Heart right ventricle (tissue), 16 donors: ENCODE results near the gene IQGAP2. TPM values are rescaled to one million over a fixed set of nuclear protein-coding genes. Genes with fewer than 3 reads are reported as not detected.

Experiments used
- ATAC-seq, 8 donors: fragments of 200-7000 bp; cut with Tn5 transposase; one replicate each; pipeline ENCODE4 v1.9.1; 2020; ENCODE audit warnings: mild to moderate bottlenecking in 8 of 8, moderate library complexity in 8 of 8, moderate number of reproducible peaks in 1 of 8
- DNase-seq, 2 donors: peaks; one replicate each; pipeline ENCODE4 v3.0.0-alpha.2; 2020
- H3K27ac ChIP-seq, 10 donors: fragments of 200-600 bp; sonication (generic) in 2 of 10; one replicate each; pipeline versions ENCODE4 v1.5.0 to v1.8.0; 2020 to 2022; ENCODE audit warnings: mild to moderate bottlenecking in 3 of 10
- H3K27me3 ChIP-seq, 7 donors: fragments of 200-600 bp; one replicate each; pipeline ENCODE4 v1.8.0; 2021 to 2022; ENCODE audit warnings: mild to moderate bottlenecking in 2 of 7
- H3K36me3 ChIP-seq, 9 donors: fragments of 200-600 bp; sonication (generic) in 1 of 9; one replicate each; pipeline versions ENCODE4 v1.5.0 to v1.8.0; 2020 to 2022; ENCODE audit warnings: mild to moderate bottlenecking in 2 of 9
- H3K4me1 ChIP-seq, 9 donors: fragments of 200-600 bp; sonication (generic) in 1 of 9; one replicate each; pipeline versions ENCODE4 v1.5.0 to v1.8.0; 2020 to 2022; ENCODE audit warnings: mild to moderate bottlenecking in 4 of 9
- H3K4me3 ChIP-seq, 10 donors: fragments of 200-600 bp; sonication (generic) in 2 of 10; one replicate each; pipeline versions ENCODE4 v1.5.0 to v1.8.0; 2020 to 2022; ENCODE audit warnings: mild to moderate bottlenecking in 7 of 10, moderate library complexity in 2 of 10
- H3K9me3 ChIP-seq, 11 donors: fragments of 200-600 bp in 10 of 11; sonication (generic) in 2 of 11; one replicate each; pipeline versions ENCODE4 v1.5.0 to v1.8.0; 2013 to 2022; ENCODE audit warnings: mild to moderate bottlenecking in 2 of 11, control low read depth in 1 of 11, moderate library complexity in 1 of 11
- CTCF ChIP-seq, 9 donors: fragments of 200-600 bp; sonication (generic) in 2 of 9; IDR thresholded peaks; one replicate each; pipeline versions ENCODE4 v1.5.0 to v1.8.0; 2021 to 2022; ENCODE audit warnings: antibody characterized with exemption in 9 of 9, mild to moderate bottlenecking in 5 of 9, moderate library complexity in 1 of 9
- WGBS, 2 donors: extraction: QIAGEN DNeasy Blood & Tissue Kit; methylation state at CpG; one replicate each; pipeline ENCODE4 v1.1.7; 2013; ENCODE audit warnings: inconsistent platforms in 1 of 2; 5-methylcytosine and 5-hydroxymethylcytosine counted together
- intact Hi-C, 10 donors: fragments of 100-400 bp; cut with DNase I; formaldehyde crosslinking; loops; one replicate each; pipeline versions ENCODE4 v1.11.1 to v1.14.2; 2022
- polyA plus RNA-seq, 2 donors: library from polyadenylated mRNA; stranded (reverse); fragments of 200-250 nt; gene quantifications; one replicate each; pipeline ENCODE4 v1.2.3, GENCODE V29; 2013
- total RNA-seq, 10 donors: library from RNA; stranded (reverse); fragmentation: NEBNext Ultra II Directional in 3 of 10; extraction: Animal tissue kit (Norgen Biotek cat#: 25700) in 3 of 10; gene quantifications; one replicate each; pipeline versions ENCODE4 v1.2.1 to v1.2.4, GENCODE V29; 2021 to 2023
- donor health status: Arrhythmogenic right ventricular cardiomyopathy.
- donor health status: ischemic (EF 13 %, LVEDD 7.1; RV severe dilation, severe dysfunction).
- donor health status: healthy with polysubstance abuse.
- donor health status: DM: no; HTN: yes; CAD: no.
- donor health status: DM: no; HTN: no; CAD: no.
- donor health status: ischemic (EF 25% LVEDD 6.9; RV normal size, moderate dysfunction).
- donor health status: ischemic (EF 25% LVEDD 5.7; RV mildly dilated, moderate dysfunction).
- donor health status: healthy.
- donor health status: DM: yes; HTN: yes; CAD: no.
- donor health status: Ischemic cardiomyopathy.
- donor health status: ischemic (EF 35%, LVEDD 5.7; RV mildly dilated, moderate dysfunction).
- donor health status: nonischemic (EF 11% LVEDD 7.7; RV severe dilation, severe dysfunction).
- donor health status: DM: yes; HTN: yes; CAD: no.
- donor health status: PGD.
- donor health status: ischemic (EF 29% LVEDD 5.4; RV normal size, mild dysfunction).
- donor health status: nonischemic (EF 23%, LVEDD 6.1; RV moderate dilation, normal function).

IQGAP2 gene
- total and polyA plus RNA-seq, 12 donors: 2.5 to 22.3 (median 5.0) TPM

- no peak for TF ChIP-seq CTCF (IDR thresholded peaks at IDR 0.05)
- 85 to 90% methylated on average over 12 of the region's 12 CpGs for WGBS, 2 donors
- Histone ChIP-seq H3K27ac (no peak overlapping the region), H3K4me3 (no peak overlapping the region), H3K9me3 (peaks cover 0 to 7% (median 0%) of the 10 kb centered on the region in 11 donors), H3K27me3 (no peaks in the 10 kb centered on the region), H3K36me3 (no peaks in the 10 kb centered on the region), H3K4me1 (peaks cover 0 to 21% (median 0%) of the 10 kb centered on the region in 9 donors)
- intact Hi-C loops: no loop called here
- DNase-seq (no peak), ATAC-seq (no peak)
Measured at GRCh38 chr5:76468635-76469425, 65.7 kb downstream of the IQGAP2 start.

GRCh38 chr5:76469656-76470290 lies 66.7 kb downstream of the IQGAP2 start:
- H3K36me3 ChIP-seq: no peaks in the 10 kb centered on the region
- H3K27ac ChIP-seq: no peak overlapping the region
- no peak for TF ChIP-seq CTCF (IDR thresholded peaks at IDR 0.05)
- WGBS, 2 donors: 88 to 92% methylated on average over 3 of the region's 3 CpGs
- no peaks in the 10 kb centered on the region for H3K27me3 ChIP-seq
- peaks cover 0 to 27% (median 0%) of the 10 kb centered on the region in 9 donors for H3K4me1 ChIP-seq
- no peak overlapping the region for H3K4me3 ChIP-seq
- no peak for ATAC-seq
- DNase-seq: no peak
- intact Hi-C loops: no loop called here
- peaks cover 0 to 2% (median 0%) of the 10 kb centered on the region in 11 donors for H3K9me3 ChIP-seq

GRCh38 chr5:76470976-76471375 lies 67.9 kb downstream of the IQGAP2 start:
- Histone ChIP-seq H3K4me1 (peaks cover 0 to 27% (median 0%) of the 10 kb centered on the region in 9 donors), H3K27me3 (no peaks in the 10 kb centered on the region), H3K27ac (no peak overlapping the region), H3K4me3 (no peak overlapping the region), H3K36me3 (no peaks in the 10 kb centered on the region), H3K9me3 (no peaks in the 10 kb centered on the region)
- intact Hi-C loops: no loop called here
- ATAC-seq (no peak), DNase-seq (no peak)
- no peak for TF ChIP-seq CTCF (IDR thresholded peaks at IDR 0.05)
- WGBS, 2 donors: 68 to 83% methylated on average over 3 of the region's 3 CpGs

- H3K36me3 ChIP-seq: no peaks in the 10 kb centered on the region
- 82 to 89% methylated on average over 1 of the region's 1 CpG for WGBS, 2 donors
Measured at GRCh38 chr5:76471406-76471805, 68.3 kb downstream of the IQGAP2 start.

More at GRCh38 chr5:76471406-76471805, 68.3 kb downstream of the IQGAP2 start:
- no peaks in the 10 kb centered on the region for H3K9me3 ChIP-seq
- peaks cover 0 to 27% (median 0%) of the 10 kb centered on the region in 9 donors for H3K4me1 ChIP-seq
- no peaks in the 10 kb centered on the region for H3K27me3 ChIP-seq
- intact Hi-C loops: no loop called here
- DNase-seq: no peak
- ATAC-seq: no peak
- H3K27ac ChIP-seq: no peak overlapping the region
- TF ChIP-seq CTCF (IDR thresholded peaks at IDR 0.05): no peak
- no peak overlapping the region for H3K4me3 ChIP-seq
